Measurements from ENCODE around the gene DES. TPM values are rescaled to one million over a fixed set of nuclear protein-coding genes. Genes with fewer than 3 reads are reported as not detected.
"Not testable (repeated sequence)": the region's sequence is repeated elsewhere in the genome, so short reads cannot be mapped to it uniquely, and the experiment has no call there.

Gene DES
- total RNA-seq = not detected

GRCh38 chr2:219418155-219419011 is at the start of gene DES:
Gene DES, plus strand, starts transcription at chr2:219418377. Its CDS starts 86 bp downstream, at chr2:219418463.
- no peak for DNase-seq (ENCODE audit: low read depth in 2 of 3, low spot score in 2 of 3)

GRCh38 chr2:219368690-219369191 is 49.4 kb upstream of the DES start:
- no peak for DNase-seq (ENCODE audit: low read depth in 2 of 3, low spot score in 2 of 3)

- no peak for DNase-seq (ENCODE audit: low read depth in 2 of 3, low spot score in 2 of 3)
Observed at GRCh38 chr2:219369447-219369861, 48.7 kb upstream of the DES start.

- no peak for DNase-seq (ENCODE audit: low read depth in 2 of 3, low spot score in 2 of 3)
Observed at GRCh38 chr2:219378163-219378851, 39.9 kb upstream of the DES start.

- no peak for DNase-seq (ENCODE audit: low read depth in 2 of 3, low spot score in 2 of 3)
Observed at GRCh38 chr2:219380926-219381325, 37.3 kb upstream of the DES start.

- DNase-seq (ENCODE audit: low read depth in 2 of 3, low spot score in 2 of 3) = no peak
Observed at GRCh38 chr2:219381448-219381847, 36.7 kb upstream of the DES start.

- DNase-seq (ENCODE audit: low read depth in 2 of 3, low spot score in 2 of 3) = no peak
Observed at GRCh38 chr2:219384083-219384713, 34.0 kb upstream of the DES start.

- DNase-seq (ENCODE audit: low read depth in 2 of 3, low spot score in 2 of 3) = no peak
Observed at GRCh38 chr2:219384859-219385258, 33.3 kb upstream of the DES start.

GRCh38 chr2:219385958-219386520 is 32.1 kb upstream of the DES start:
- no peak for DNase-seq (ENCODE audit: low read depth in 2 of 3, low spot score in 2 of 3)

- DNase-seq (ENCODE audit: low read depth in 2 of 3, low spot score in 2 of 3) = peak in 1 of 3 donors; percentile 11
Observed at GRCh38 chr2:219386532-219387280, 31.5 kb upstream of the DES start.

- DNase-seq (ENCODE audit: low read depth in 2 of 3, low spot score in 2 of 3) = peak; percentile 89 to 92 (median 89)
Observed at GRCh38 chr2:219387306-219388120, 30.7 kb upstream of the DES start, which contains the start of gene DNPEP. Gene DNPEP, minus strand, starts transcription at chr2:219387912. Its CDS starts 118 bp downstream, at chr2:219387794.

GRCh38 chr2:219388121-219388906 is 29.9 kb upstream of the DES start:
- peak; percentile 94 to 97 (median 97) for DNase-seq (ENCODE audit: low read depth in 2 of 3, low spot score in 2 of 3)

- no peak for DNase-seq (ENCODE audit: low read depth in 2 of 3, low spot score in 2 of 3)
Observed at GRCh38 chr2:219388907-219389156, 29.3 kb upstream of the DES start.

- DNase-seq (ENCODE audit: low read depth in 2 of 3, low spot score in 2 of 3) = no peak
Observed at GRCh38 chr2:219392754-219393153, 25.4 kb upstream of the DES start.

- not testable (repeated sequence) for DNase-seq (ENCODE audit: low read depth in 2 of 3, low spot score in 2 of 3)
Observed at GRCh38 chr2:219395056-219395455, 23.1 kb upstream of the DES start.

GRCh38 chr2:219395609-219396008 is 22.6 kb upstream of the DES start:
- no peak for DNase-seq (ENCODE audit: low read depth in 2 of 3, low spot score in 2 of 3)

- peak in 1 of 3 donors; percentile 31 for DNase-seq (ENCODE audit: low read depth in 2 of 3, low spot score in 2 of 3)
Observed at GRCh38 chr2:219396863-219397457, 21.2 kb upstream of the DES start.

- no peak for DNase-seq (ENCODE audit: low read depth in 2 of 3, low spot score in 2 of 3)
Observed at GRCh38 chr2:219398721-219399363, 19.3 kb upstream of the DES start.
